HG03280 (cell line): ENCODE data around the gene PSEN2.

Experiments used
- ATAC-seq: cut with Tn5 transposase; IDR thresholded peaks from one replicate; pipeline ENCODE4 v1.9.1; 2021; ENCODE audit warnings: mild to moderate bottlenecking, moderate library complexity; ENCODE audit not compliant: unreplicated experiment

PSEN2 gene

DNA sequence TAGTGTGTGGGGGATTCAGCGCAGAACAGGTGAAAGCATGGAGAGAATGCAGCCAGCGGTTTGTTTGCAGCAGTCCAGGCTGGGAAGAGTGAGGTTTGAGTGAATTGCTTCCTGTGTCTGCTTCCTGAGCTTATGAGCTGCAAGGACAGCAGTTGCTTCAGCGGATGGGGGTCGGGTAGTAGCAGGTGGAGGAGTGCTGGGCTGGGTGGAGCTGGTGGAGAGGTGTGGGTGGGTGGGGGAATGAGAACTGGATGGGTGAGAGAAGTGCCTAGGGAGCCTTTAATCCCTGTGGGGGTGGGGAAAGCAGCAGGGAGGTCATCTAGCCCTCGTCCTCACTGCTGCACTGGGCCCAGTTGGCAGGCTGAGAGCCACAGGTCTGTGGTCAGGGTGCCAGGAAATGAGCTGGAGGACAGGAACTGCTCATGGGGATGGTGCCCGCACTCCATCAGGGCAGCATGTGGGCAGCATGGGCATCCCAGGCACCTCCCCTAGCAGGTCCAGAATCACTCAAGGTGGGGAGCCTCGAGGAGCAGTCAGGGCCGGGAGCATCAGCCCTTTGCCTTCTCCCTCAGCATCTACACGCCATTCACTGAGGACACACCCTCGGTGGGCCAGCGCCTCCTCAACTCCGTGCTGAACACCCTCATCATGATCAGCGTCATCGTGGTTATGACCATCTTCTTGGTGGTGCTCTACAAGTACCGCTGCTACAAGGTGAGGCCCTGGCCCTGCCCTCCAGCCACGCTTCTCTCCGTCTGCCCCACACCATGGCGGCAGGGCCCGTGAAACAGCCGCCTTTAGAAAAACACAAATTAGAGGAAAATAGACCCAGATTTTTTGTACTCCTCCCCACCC lies 14.8 kb downstream of the PSEN2 start:
- ATAC-seq, result no peak

DNA sequence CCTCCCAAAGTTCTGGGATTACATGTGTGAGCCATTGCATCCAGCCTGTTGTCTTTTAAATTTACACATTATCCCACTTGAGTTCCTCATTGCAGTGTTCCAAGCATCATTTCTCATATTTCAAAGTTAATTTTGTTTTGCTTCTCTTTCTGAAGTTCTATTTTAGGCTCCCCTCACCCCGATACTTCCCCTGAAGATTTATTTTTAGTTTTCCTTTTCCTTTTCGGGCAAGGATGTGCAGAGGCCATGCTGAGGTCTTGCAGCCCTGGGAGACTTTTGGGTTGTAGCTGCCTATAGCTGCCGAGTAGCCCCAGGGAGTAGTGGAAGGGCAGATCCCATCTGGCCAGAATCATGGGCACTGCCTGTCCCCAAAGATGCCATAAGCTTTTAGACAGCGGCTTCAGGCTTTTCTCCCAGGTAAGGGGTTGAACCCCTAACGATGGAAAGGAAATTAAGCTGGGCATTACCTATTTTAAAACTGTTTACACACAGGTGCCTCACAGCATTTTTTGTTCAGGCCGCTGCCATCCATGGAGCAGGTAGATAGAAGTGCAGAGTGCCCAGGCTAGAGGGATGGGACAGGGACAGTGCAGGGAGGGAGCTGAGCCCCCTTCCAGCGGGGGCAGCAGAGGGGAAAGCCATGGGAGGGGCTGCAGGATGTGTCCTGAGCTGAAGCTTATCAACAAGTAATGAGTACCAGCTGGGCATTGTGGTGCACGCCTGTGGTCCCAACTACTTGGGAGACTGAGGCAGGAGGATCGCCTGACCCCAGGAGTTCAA lies 15.9 kb downstream of the PSEN2 start:
- ATAC-seq, result no peak

GRCh38 chr1:226887006-226887405 lies 16.6 kb downstream of the PSEN2 start:
- no peak for ATAC-seq

DNA sequence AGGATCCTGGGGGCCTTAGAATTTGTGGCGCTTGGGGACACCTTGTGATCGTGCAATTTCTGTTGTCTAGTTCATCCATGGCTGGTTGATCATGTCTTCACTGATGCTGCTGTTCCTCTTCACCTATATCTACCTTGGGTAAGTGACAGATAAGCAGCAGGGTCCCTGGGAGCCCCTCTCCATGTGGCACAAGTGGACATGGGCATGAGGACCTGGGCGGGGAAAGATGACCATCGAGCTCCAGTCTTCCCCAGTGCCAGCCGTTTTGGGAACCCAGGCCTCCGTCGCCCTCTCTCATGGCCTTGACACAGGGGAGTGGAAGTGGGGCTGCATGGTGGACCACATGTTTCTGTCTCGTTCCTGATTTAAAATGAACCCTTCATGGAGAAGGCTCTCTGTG lies 17.6 kb downstream of the PSEN2 start:
- ATAC-seq, result no peak

GRCh38 chr1:226888816-226889215 lies 18.4 kb downstream of the PSEN2 start:
- no peak for ATAC-seq

DNA sequence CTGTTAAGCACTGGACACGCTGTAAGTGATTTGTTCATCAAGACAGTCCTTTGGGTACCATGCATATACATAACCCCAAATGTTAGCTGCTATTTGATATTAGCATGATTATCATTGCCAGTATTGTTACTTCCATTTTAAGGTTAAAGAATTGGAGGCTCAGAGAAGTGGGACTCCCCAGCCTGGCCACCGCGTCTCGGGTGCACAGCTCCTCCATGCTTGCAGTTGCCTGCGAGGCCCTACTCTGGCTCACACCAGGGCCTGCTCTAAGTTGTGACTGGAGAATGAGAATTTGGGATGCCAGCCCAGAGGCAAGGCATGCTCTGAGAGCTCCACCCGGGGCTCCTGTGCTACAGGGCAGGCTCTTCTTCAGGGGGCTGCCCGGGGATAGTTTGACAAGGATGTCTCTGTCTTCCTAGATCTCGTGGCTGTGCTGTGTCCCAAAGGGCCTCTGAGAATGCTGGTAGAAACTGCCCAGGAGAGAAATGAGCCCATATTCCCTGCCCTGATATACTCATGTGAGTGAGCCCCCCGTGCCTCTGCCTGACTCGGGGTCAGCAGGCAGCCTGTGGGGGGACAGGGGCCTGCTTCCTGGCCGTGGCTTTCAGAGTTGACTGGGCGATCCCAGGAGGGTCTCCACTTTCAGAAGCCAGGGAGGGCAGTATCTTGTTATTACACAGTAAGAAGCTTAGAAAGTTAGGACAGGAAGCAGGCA lies 19.4 kb downstream of the PSEN2 start:
- no peak for ATAC-seq

GRCh38 chr1:226890331-226891108 lies 20.1 kb downstream of the PSEN2 start:
- no peak for ATAC-seq

DNA sequence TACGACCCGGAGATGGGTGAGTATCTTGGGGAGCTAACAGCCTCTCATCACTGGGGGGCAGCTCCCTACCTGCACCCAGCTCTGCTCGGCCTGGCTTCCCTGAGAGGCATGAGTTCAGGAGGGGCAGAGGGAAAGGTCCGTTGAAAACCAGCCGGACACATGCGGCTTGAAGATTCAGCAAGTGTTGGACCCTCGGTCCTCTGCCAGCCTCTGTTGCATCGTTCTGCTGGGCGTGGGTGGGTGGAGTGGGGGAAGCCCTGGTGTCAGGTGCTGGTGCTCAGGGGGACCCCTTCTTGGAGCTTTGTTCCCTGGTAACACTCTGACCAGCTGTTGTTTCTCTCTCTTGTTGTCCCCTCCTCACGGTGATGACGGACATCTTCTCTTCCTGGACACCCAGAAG lies 20.9 kb downstream of the PSEN2 start:
- ATAC-seq, result no peak

DNA sequence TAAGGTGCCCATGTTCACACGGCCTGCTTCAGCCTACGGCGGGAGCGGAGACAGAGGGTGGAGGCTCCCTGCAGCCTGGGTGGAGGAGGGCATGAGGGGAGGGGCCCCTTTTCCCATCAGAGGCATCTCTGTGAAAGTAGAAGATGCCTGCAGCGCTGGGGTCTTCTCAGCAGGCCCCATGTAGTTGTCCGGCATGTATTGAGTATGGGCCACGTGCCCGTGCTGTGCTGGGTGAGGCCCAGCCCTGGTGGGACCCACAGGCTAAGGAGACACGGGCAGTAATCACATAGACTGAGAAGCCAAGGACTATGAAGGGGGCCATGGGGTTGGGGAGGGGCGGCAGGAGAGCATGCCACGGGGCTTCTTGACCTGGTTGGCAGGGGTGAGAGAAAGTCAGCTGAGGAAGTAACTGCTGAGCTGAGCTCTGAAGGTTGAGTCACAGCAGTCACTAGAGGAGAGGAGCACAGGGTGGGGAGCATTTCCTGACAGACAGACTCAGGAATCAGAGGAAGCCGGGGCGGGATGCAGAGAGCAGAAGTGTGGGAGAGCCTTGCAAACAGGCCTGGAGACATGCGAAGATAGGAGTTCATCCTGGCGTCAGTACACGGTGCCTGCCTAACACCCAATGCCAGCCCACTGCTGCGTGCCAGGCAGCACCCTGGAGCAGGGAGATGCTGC lies 21.6 kb downstream of the PSEN2 start:
- ATAC-seq, result no peak

DNA sequence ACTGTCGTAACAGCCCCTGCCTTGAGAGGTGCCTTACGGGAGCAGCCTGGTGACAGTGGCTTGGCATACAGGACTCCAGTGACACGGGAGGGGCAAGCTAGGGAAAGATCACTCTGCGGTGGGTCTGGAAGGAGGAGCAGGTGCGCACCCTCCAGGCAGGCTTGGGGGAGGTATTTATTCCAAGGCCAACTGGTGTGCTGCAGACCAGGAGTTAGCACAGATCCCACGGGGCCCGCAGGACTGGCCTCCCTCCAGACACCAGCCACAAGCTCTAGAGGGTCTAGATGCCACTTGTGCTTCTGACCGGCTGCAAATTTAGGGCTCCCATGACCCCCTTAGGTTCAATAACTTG lies 22.1 kb downstream of the PSEN2 start:
- ATAC-seq, result no peak

GRCh38 chr1:226893936-226894335 lies 23.5 kb downstream of the PSEN2 start:
- no peak for ATAC-seq

GRCh38 chr1:226894826-226895225 lies 24.4 kb downstream of the PSEN2 start:
- ATAC-seq, result no peak

GRCh38 chr1:226895644-226896043 lies 25.2 kb downstream of the PSEN2 start:
- no peak for ATAC-seq

GRCh38 chr1:226898246-226898645 lies 27.8 kb downstream of the PSEN2 start:
- ATAC-seq, result no peak

- ATAC-seq, result no peak
These were observed 31.0 kb downstream of the PSEN2 start for GRCh38 chr1:226901421-226901820.

DNA sequence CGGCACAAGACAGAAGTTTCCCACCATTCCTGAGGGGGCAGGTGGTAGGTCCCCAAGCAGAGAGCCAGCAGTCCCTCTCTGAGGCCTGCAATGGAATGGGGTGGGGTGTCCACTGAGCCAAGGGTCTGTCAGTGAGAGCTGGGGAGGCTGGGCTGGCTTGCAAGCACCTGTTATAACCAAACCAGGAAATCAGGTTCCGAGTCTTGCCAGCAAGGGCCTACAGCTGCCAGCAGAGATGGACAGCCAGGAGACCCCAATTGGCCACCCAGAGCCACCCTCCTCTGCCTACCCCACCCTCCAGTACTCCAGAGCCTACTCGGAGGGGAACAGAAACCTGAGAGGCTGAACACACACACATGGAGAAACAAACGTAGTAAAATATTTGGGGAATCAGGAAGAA lies 32.2 kb downstream of the PSEN2 start:
- ATAC-seq, result no peak

GRCh38 chr1:226903819-226904716 lies 33.7 kb downstream of the PSEN2 start:
- ATAC-seq, result no peak

- no peak for ATAC-seq
These were observed 34.4 kb downstream of the PSEN2 start for GRCh38 chr1:226904772-226905171.

DNA sequence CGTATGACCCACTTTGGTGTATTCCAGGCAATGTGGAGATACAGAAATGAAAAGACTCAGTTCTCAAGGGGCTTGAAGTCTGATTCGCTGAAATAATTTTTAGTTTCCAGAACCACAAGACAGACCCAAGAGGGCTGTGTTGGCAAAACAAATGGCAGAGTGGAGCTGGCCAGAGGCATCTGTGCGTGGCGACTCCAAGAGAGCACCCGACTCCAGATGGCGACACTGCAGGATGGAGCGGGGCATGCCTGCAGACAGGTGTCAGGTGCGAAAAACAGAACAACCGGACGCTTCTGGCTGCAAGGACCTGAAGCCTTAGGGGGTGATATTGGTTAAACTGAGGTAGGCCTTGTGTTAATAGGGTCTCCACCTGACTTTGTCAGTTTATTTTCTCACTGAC lies 38.0 kb downstream of the PSEN2 start:
- ATAC-seq, result no peak
